GM21619 (cell line): Measurements from ENCODE around the gene NT5DC1.
"Not testable (repeated sequence)": the region's sequence is repeated elsewhere in the genome, so short reads cannot be mapped to it uniquely, and the experiment has no call there.

ENCODE experiments used
- ATAC-seq: cut with Tn5 transposase; IDR thresholded peaks from one replicate; pipeline ENCODE4 v1.9.1; 2021; ENCODE audit not compliant: unreplicated experiment

NT5DC1 gene

GRCh38 chr6:116088946-116089345, 11.7 kb upstream of the NT5DC1 start:
- ATAC-seq = no peak

- ATAC-seq = peak; percentile 59
Observed at GRCh38 chr6:116090251-116090650, 10.4 kb upstream of the NT5DC1 start.

- no peak for ATAC-seq
Observed at GRCh38 chr6:116094041-116094440, 6.6 kb upstream of the NT5DC1 start.

DNA sequence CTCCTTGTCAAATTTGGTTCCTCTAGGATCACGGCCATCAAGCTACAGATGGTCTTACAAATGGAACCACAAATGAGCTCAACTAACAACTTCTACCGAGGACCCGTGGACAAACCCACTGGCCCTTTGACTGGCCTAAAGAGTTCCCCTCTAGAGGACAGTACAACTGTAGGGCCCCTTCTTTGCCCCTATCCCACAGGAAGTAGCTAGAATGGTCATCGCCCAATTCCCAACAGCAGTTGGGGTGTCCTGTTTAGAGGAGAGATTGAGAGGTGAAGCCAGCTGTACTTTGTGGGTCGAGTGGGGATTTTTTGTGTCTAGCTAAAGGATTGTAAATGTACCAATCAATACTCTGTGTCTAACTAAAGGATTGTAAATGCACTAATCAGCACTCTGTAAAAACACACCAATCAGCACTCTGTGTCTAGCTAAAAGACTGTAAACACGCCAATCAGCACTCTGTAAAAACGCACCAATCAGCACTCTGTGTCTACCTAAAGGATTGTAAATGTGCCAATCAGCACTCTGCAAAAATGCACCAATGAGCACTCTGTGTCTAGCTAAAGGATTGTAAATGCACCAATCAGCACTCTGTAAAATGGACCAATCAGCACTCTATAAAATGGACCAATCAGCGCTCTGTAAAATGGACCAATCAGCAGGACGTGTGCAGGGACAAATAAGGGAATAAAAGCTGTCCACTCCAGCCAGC, 4.4 kb upstream of the NT5DC1 start:
- not testable (repeated sequence) for ATAC-seq

GRCh38 chr6:116096979-116097816, 3.5 kb upstream of the NT5DC1 start:
- no peak for ATAC-seq

- no peak for ATAC-seq
Observed at GRCh38 chr6:116099036-116099435, 1.6 kb upstream of the NT5DC1 start.

GRCh38 chr6:116101302-116101718, 657 bp downstream of the NT5DC1 start:
- ATAC-seq = no peak

DNA sequence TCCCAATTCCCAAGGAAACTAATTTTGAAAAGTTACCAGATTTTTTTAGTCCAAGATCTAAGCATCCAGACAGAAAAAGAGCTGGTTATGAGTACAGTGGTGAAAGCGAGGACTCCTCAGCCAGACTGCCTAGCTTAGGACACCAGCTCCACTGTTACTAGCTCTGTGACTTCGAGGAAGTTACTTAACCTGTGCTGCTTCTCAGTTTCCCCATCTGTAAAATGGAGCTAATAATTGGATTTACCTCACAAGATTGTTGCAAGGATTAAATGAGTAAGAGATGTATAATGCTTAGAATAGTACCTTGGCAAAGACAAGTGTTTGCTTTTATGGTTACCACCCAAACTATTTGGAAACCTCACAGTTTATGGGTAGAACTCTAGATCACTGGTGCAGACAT, 1.1 kb downstream of the NT5DC1 start:
- no peak for ATAC-seq

DNA sequence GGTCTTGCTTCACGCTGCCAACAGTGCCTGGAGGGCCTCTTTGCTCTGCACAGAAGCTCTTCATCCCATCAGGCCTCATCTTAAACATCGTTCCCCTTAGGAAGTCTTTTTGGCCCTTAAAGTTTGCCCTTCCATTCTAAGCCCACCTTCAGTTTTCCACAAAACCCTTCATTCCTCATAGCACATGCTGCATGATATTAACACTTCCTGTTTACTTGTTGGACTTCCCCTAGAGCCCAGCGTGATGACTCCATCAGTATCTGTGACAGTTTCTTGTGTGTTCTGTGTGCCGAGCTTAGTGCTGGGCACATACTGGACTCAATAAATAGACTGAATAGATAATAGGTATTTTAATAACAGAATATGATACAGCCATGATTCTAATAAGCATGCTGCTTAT, 2.2 kb downstream of the NT5DC1 start:
- ATAC-seq = no peak

DNA sequence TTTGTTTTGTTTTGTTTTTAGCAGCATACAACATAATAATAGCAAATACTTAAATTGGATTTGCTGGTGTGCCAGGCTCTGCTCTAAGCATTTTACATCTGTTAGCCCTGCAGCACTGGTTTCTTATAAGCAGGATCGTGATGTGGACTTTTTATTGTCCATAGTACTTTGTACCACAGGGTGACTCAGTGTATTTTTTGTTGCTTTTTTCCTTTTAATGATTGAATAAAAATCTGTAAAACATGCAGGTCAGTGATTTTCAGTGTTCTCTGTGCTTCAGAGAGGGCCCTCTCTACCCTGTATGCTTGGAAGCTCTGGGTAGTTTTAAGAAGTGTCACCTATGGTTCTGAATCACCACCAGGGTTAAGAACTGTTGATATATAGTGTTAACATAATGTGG, 4.0 kb downstream of the NT5DC1 start:
- ATAC-seq = no peak

DNA sequence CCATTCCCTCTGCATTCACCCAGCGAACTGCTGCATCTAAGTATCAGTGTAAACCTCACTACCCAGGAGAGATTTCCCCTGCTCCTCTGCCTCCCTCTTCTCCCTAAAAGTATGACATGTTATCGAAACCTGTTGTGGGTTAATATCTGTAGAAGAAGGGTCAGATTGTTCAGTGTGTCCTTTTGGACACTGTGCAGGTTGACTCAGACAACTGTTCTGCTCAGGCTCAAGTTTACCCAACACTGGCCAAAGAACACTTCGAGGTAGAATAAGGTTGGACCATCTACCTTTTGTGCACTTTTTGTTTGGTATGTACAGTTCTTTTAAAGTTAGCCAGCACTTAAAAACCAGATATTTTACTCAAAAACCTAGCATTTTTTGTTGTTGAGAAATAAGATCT, 4.6 kb downstream of the NT5DC1 start:
- ATAC-seq = no peak

DNA sequence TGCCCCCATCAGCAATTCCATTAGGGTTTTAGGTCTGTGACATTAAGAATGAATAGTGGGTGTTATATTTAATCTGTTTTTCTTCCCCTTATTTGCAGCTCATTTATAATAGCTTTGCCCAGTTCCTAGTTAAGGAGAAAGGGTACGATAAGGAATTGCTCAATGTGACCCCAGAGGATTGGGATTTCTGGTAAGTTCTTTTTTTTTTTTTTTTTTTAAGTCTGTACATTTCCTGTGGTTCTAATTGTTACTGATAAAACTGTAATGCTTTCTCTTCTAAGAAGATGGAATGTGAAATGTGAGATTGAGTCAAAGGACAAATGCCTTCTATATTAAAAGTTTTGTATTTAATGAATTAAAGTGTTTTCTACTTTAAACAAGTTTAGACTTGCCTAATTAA, 5.5 kb downstream of the NT5DC1 start:
- ATAC-seq = no peak

DNA sequence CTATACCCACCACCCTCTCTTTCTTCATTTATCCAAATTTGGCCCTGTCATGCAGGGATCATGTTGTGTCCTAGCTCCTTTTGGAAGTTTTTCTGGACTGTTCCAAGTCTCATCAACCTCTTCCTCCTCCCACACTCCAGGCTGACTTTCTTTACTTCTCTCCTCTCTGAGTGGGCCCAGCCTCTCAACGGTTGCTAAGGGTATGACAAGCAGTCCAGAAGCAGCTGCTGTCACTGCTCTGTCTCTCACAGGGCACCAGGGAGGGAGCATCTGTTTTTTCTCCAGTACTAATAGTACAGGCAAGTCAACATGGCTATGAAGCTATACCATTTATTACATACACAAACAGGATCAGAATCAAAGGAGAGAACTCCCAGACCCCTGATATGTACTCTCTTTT, 8.2 kb downstream of the NT5DC1 start:
- ATAC-seq = no peak

- ATAC-seq = peak; percentile 71
Observed at GRCh38 chr6:116111552-116112528, 11.2 kb downstream of the NT5DC1 start.

DNA sequence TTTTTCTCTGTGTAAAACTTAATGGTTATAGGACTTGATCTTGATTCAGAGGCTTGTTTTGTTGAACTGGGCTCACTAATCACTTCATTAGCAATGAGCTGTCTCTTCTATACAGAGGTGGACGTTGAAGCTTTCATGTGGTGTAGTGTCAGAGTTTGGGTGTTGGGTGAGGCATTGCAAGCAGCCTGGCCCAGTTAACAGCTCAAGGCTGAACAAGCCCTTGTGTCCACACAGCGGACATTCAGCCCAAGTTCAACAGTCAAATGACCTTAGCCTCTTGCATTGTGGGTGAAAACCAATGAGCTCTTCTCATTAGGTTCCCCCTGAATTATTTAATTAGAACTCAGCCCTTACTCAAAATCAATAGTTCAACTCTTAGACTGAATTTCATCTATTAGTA, 12.7 kb downstream of the NT5DC1 start:
- no peak for ATAC-seq

DNA sequence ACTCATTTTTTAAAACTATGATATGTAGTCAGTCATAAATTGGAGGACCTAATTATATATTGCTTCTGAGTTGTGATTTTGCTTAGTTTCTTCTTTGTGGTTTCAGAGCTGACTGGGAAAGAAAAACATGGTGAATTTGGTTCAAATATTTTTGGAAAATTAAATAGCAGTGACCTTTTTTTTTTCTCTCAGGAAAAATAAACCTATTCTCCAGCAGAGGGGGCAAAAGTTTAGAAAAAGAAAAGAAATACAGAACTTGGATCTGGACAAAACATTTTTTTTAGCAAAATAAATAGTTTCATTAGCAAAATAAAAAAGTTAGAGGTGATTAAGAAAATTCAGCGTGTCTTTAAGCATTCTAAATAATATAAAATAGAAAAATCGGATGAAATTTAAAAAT, 15.1 kb downstream of the NT5DC1 start:
- no peak for ATAC-seq

GRCh38 chr6:116118608-116119007, 18.0 kb downstream of the NT5DC1 start:
- ATAC-seq = no peak

- no peak for ATAC-seq
Observed at GRCh38 chr6:116120430-116120829, 19.8 kb downstream of the NT5DC1 start.

GRCh38 chr6:116126032-116126431, 25.4 kb downstream of the NT5DC1 start, which contains the start of gene COL10A1:
TSS of gene COL10A1 (minus strand) at chr6:116126132. CDS start at chr6:116125492, 640 bp downstream.
- no peak for ATAC-seq

DNA sequence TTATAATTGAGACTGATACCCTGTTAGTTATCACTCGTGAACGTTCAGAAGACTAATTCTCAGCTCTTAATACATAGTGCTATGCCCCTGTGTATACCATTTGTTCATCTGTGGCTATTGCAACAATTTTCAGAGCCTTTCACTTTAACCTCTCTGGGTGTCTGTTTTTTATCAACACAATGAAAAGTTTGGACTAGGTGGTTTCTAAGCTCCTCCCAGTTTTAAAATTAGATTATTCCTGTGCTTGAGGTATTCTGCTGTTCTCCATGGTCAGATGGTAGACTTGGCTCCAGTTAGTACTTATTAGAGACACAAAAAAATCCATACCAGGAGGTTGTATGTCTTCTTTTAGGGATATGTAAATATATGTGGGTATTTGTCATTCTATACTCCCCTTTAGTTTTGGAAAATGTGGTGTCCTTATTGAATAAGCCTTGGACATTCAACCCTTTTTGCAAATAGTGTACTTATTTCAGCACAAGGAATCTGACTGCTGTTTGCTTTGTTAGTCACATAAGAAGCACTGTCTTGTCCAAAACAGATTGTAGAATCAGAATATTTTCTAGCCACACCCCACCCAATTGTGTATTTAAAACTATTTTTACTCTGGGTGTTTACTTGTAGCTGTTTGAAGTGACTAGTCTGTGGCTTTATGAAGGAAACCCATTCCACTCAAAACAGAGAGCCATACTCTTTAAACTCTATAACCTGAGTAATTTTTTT, 27.3 kb downstream of the NT5DC1 start:
- ATAC-seq = no peak
